ENCODE data around the gene ZNF385B.

ZNF385B gene

GRCh38 chr2:179536185-179536584 lies 325.2 kb downstream of the ZNF385B start:
- Histone ChIP-seq H3K4me3 (ENCODE audit: low read length) (no peak overlapping the region), H3K27ac (ENCODE audit: low read depth, low read length) (no peak overlapping the region), H3K4me1 (ENCODE audit: control insufficient read depth, insufficient read depth, low read length) (no peaks in the 10 kb centered on the region), H3K36me3 (ENCODE audit: control insufficient read depth, insufficient read depth, low read length) (no peaks in the 10 kb centered on the region), H3K27me3 (ENCODE audit: control insufficient read depth, insufficient read depth, low read length) (no peaks in the 10 kb centered on the region), H3K9ac (ENCODE audit: low read length) (no peak overlapping the region)

GRCh38 chr2:179533875-179534274 lies 327.5 kb downstream of the ZNF385B start:
- H3K9ac ChIP-seq (ENCODE audit: low read length), result no peak overlapping the region
- H3K4me1 ChIP-seq (ENCODE audit: control insufficient read depth, insufficient read depth, low read length), result no peaks in the 10 kb centered on the region
- no peak overlapping the region for H3K27ac ChIP-seq (ENCODE audit: low read depth, low read length)
- H3K27me3 ChIP-seq (ENCODE audit: control insufficient read depth, insufficient read depth, low read length), result no peaks in the 10 kb centered on the region
- H3K36me3 ChIP-seq (ENCODE audit: control insufficient read depth, insufficient read depth, low read length), result no peaks in the 10 kb centered on the region
- H3K4me3 ChIP-seq (ENCODE audit: low read length), result no peak overlapping the region

- Histone ChIP-seq H3K4me3 (ENCODE audit: low read length) (no peak overlapping the region), H3K9ac (ENCODE audit: low read length) (no peak overlapping the region), H3K4me1 (ENCODE audit: control insufficient read depth, insufficient read depth, low read length) (no peaks in the 10 kb centered on the region), H3K27ac (ENCODE audit: low read depth, low read length) (no peak overlapping the region), H3K27me3 (ENCODE audit: control insufficient read depth, insufficient read depth, low read length) (no peaks in the 10 kb centered on the region), H3K36me3 (ENCODE audit: control insufficient read depth, insufficient read depth, low read length) (no peaks in the 10 kb centered on the region)
Observed at GRCh38 chr2:179532863-179533278, 328.5 kb downstream of the ZNF385B start.

- H3K9ac ChIP-seq (ENCODE audit: low read length), result no peak overlapping the region
- H3K36me3 ChIP-seq (ENCODE audit: control insufficient read depth, insufficient read depth, low read length), result no peaks in the 10 kb centered on the region
- no peak overlapping the region for H3K27ac ChIP-seq (ENCODE audit: low read depth, low read length)
- H3K27me3 ChIP-seq (ENCODE audit: control insufficient read depth, insufficient read depth, low read length), result no peaks in the 10 kb centered on the region
- no peaks in the 10 kb centered on the region for H3K4me1 ChIP-seq (ENCODE audit: control insufficient read depth, insufficient read depth, low read length)
- no peak overlapping the region for H3K4me3 ChIP-seq (ENCODE audit: low read length)
Observed at GRCh38 chr2:179528576-179529069, 332.8 kb downstream of the ZNF385B start.

GRCh38 chr2:179525340-179525739 lies 336.1 kb downstream of the ZNF385B start:
- Histone ChIP-seq H3K36me3 (ENCODE audit: control insufficient read depth, insufficient read depth, low read length) (no peaks in the 10 kb centered on the region), H3K4me1 (ENCODE audit: control insufficient read depth, insufficient read depth, low read length) (no peaks in the 10 kb centered on the region), H3K27ac (ENCODE audit: low read depth, low read length) (no peak overlapping the region), H3K9ac (ENCODE audit: low read length) (no peak overlapping the region), H3K4me3 (ENCODE audit: low read length) (no peak overlapping the region), H3K27me3 (ENCODE audit: control insufficient read depth, insufficient read depth, low read length) (no peaks in the 10 kb centered on the region)

GRCh38 chr2:179524809-179525339 lies 336.5 kb downstream of the ZNF385B start:
- H3K4me1 ChIP-seq (ENCODE audit: control insufficient read depth, insufficient read depth, low read length), result no peaks in the 10 kb centered on the region
- no peaks in the 10 kb centered on the region for H3K27me3 ChIP-seq (ENCODE audit: control insufficient read depth, insufficient read depth, low read length)
- H3K36me3 ChIP-seq (ENCODE audit: control insufficient read depth, insufficient read depth, low read length), result no peaks in the 10 kb centered on the region
- no peak overlapping the region for H3K9ac ChIP-seq (ENCODE audit: low read length)
- no peak overlapping the region for H3K4me3 ChIP-seq (ENCODE audit: low read length)
- H3K27ac ChIP-seq (ENCODE audit: low read depth, low read length), result no peak overlapping the region

- H3K36me3 ChIP-seq (ENCODE audit: control insufficient read depth, insufficient read depth, low read length), result no peaks in the 10 kb centered on the region
- H3K4me1 ChIP-seq (ENCODE audit: control insufficient read depth, insufficient read depth, low read length), result no peaks in the 10 kb centered on the region
- no peak overlapping the region for H3K27ac ChIP-seq (ENCODE audit: low read depth, low read length)
- no peak overlapping the region for H3K9ac ChIP-seq (ENCODE audit: low read length)
- no peaks in the 10 kb centered on the region for H3K27me3 ChIP-seq (ENCODE audit: control insufficient read depth, insufficient read depth, low read length)
- H3K4me3 ChIP-seq (ENCODE audit: low read length), result no peak overlapping the region
Observed at GRCh38 chr2:179521944-179522343, 339.5 kb downstream of the ZNF385B start.

- H3K4me1 ChIP-seq (ENCODE audit: control insufficient read depth, insufficient read depth, low read length), result no peaks in the 10 kb centered on the region
- H3K9ac ChIP-seq (ENCODE audit: low read length), result no peak overlapping the region
- no peak overlapping the region for H3K27ac ChIP-seq (ENCODE audit: low read depth, low read length)
- no peak overlapping the region for H3K4me3 ChIP-seq (ENCODE audit: low read length)
- H3K27me3 ChIP-seq (ENCODE audit: control insufficient read depth, insufficient read depth, low read length), result no peaks in the 10 kb centered on the region
- H3K36me3 ChIP-seq (ENCODE audit: control insufficient read depth, insufficient read depth, low read length), result no peaks in the 10 kb centered on the region
Observed at GRCh38 chr2:179518830-179519229, 342.6 kb downstream of the ZNF385B start.

GRCh38 chr2:179513181-179513580 lies 348.2 kb downstream of the ZNF385B start:
- H3K4me1 ChIP-seq (ENCODE audit: control insufficient read depth, insufficient read depth, low read length), result no peaks in the 10 kb centered on the region
- no peak overlapping the region for H3K9ac ChIP-seq (ENCODE audit: low read length)
- H3K36me3 ChIP-seq (ENCODE audit: control insufficient read depth, insufficient read depth, low read length), result no peaks in the 10 kb centered on the region
- H3K27ac ChIP-seq (ENCODE audit: low read depth, low read length), result no peak overlapping the region
- H3K27me3 ChIP-seq (ENCODE audit: control insufficient read depth, insufficient read depth, low read length), result no peaks in the 10 kb centered on the region
- no peak overlapping the region for H3K4me3 ChIP-seq (ENCODE audit: low read length)

GRCh38 chr2:179512281-179513035 lies 349.0 kb downstream of the ZNF385B start:
- Histone ChIP-seq H3K4me1 (ENCODE audit: control insufficient read depth, insufficient read depth, low read length) (no peaks in the 10 kb centered on the region), H3K27ac (ENCODE audit: low read depth, low read length) (no peak overlapping the region), H3K4me3 (ENCODE audit: low read length) (no peak overlapping the region), H3K27me3 (ENCODE audit: control insufficient read depth, insufficient read depth, low read length) (no peaks in the 10 kb centered on the region), H3K9ac (ENCODE audit: low read length) (no peak overlapping the region), H3K36me3 (ENCODE audit: control insufficient read depth, insufficient read depth, low read length) (no peaks in the 10 kb centered on the region)

- Histone ChIP-seq H3K4me1 (ENCODE audit: control insufficient read depth, insufficient read depth, low read length) (no peaks in the 10 kb centered on the region), H3K9ac (ENCODE audit: low read length) (no peak overlapping the region), H3K36me3 (ENCODE audit: control insufficient read depth, insufficient read depth, low read length) (no peaks in the 10 kb centered on the region), H3K4me3 (ENCODE audit: low read length) (no peak overlapping the region), H3K27me3 (ENCODE audit: control insufficient read depth, insufficient read depth, low read length) (no peaks in the 10 kb centered on the region), H3K27ac (ENCODE audit: low read depth, low read length) (no peak overlapping the region)
Observed at GRCh38 chr2:179511105-179511789, 350.2 kb downstream of the ZNF385B start.

- Histone ChIP-seq H3K9ac (ENCODE audit: low read length) (no peak overlapping the region), H3K4me3 (ENCODE audit: low read length) (no peak overlapping the region)
Observed at GRCh38 chr2:179495315-179495714, 366.1 kb downstream of the ZNF385B start.

More at GRCh38 chr2:179495315-179495714, 366.1 kb downstream of the ZNF385B start:
- Histone ChIP-seq H3K27ac (ENCODE audit: low read depth, low read length) (no peak overlapping the region), H3K4me1 (ENCODE audit: control insufficient read depth, insufficient read depth, low read length) (no peaks in the 10 kb centered on the region), H3K27me3 (ENCODE audit: control insufficient read depth, insufficient read depth, low read length) (no peaks in the 10 kb centered on the region), H3K36me3 (ENCODE audit: control insufficient read depth, insufficient read depth, low read length) (no peaks in the 10 kb centered on the region)
